Activated T-cell treated with anti-CD3 and anti-CD28 coated beads, Interleukin-2, amount 50 U/mL, for 24 hours (primary cell): Measurements from ENCODE around the gene MAPK7.

Experiments used
- DNase-seq: peaks from one replicate; pipeline ENCODE4 v3.0.0-alpha.2; 2020
- H3K27ac Mint-ChIP-seq: 2 replicates; pipeline ENCODE4 v1.8.0; 2020; ENCODE audit warnings: mild to moderate bottlenecking, mixed read lengths
- H3K27me3 Mint-ChIP-seq: 2 replicates; pipeline ENCODE4 v1.8.0; 2020; ENCODE audit warnings: mixed read lengths
- H3K36me3 Mint-ChIP-seq: 2 replicates; pipeline ENCODE4 v1.8.0; 2020; ENCODE audit warnings: low read depth, mixed read lengths
- H3K4me1 Mint-ChIP-seq: 2 replicates; pipeline ENCODE4 v1.8.0; 2020; ENCODE audit warnings: low read depth, mixed read lengths
- H3K4me3 Mint-ChIP-seq: 2 replicates; pipeline ENCODE4 v1.8.0; 2020; ENCODE audit warnings: mild to moderate bottlenecking, moderate library complexity, mixed read lengths
- H3K9me3 Mint-ChIP-seq: 2 replicates; pipeline ENCODE4 v1.8.0; 2020; ENCODE audit warnings: mixed read lengths

Gene MAPK7

GRCh38 chr17:19338031-19338990, 40.0 kb upstream of the MAPK7 start:
- Mint-ChIP-seq H3K9me3 (no peaks in the 10 kb centered on the region), H3K4me1 (no peaks in the 10 kb centered on the region), H3K36me3 (no peaks in the 10 kb centered on the region), H3K4me3 (no peak overlapping the region), H3K27ac (no peak overlapping the region), H3K27me3 (peaks cover 53% of the 10 kb centered on the region)
- peak; percentile 69 for DNase-seq

GRCh38 chr17:19339341-19339815, 38.9 kb upstream of the MAPK7 start:
- no peak overlapping the region for H3K4me3 Mint-ChIP-seq
- H3K27me3 Mint-ChIP-seq, result peaks cover 53% of the 10 kb centered on the region
- no peaks in the 10 kb centered on the region for H3K4me1 Mint-ChIP-seq
- DNase-seq, result no peak
- no peak overlapping the region for H3K27ac Mint-ChIP-seq
- no peaks in the 10 kb centered on the region for H3K9me3 Mint-ChIP-seq
- H3K36me3 Mint-ChIP-seq, result no peaks in the 10 kb centered on the region

GRCh38 chr17:19341211-19341631, 37.1 kb upstream of the MAPK7 start:
- Mint-ChIP-seq H3K4me1 (no peaks in the 10 kb centered on the region), H3K27me3 (peaks cover 40% of the 10 kb centered on the region), H3K27ac (no peak overlapping the region), H3K4me3 (no peak overlapping the region), H3K9me3 (no peaks in the 10 kb centered on the region), H3K36me3 (no peaks in the 10 kb centered on the region)
- no peak for DNase-seq

- H3K9me3 Mint-ChIP-seq, result no peaks in the 10 kb centered on the region
- peaks cover 36% of the 10 kb centered on the region for H3K27me3 Mint-ChIP-seq
- peak; percentile 25 for DNase-seq
- H3K4me3 Mint-ChIP-seq, result no peak overlapping the region
- no peaks in the 10 kb centered on the region for H3K4me1 Mint-ChIP-seq
- H3K36me3 Mint-ChIP-seq, result no peaks in the 10 kb centered on the region
- no peak overlapping the region for H3K27ac Mint-ChIP-seq
These were observed 36.4 kb upstream of the MAPK7 start for GRCh38 chr17:19341641-19342610.

- Mint-ChIP-seq H3K4me3 (no peak overlapping the region), H3K36me3 (no peaks in the 10 kb centered on the region), H3K4me1 (no peaks in the 10 kb centered on the region), H3K27me3 (peaks cover 29% of the 10 kb centered on the region), H3K9me3 (no peaks in the 10 kb centered on the region), H3K27ac (no peak overlapping the region)
- DNase-seq, result peak; percentile 20
These were observed 35.6 kb upstream of the MAPK7 start for GRCh38 chr17:19342611-19343255.

- H3K27me3 Mint-ChIP-seq, result peaks cover 29% of the 10 kb centered on the region
- no peaks in the 10 kb centered on the region for H3K4me1 Mint-ChIP-seq
- no peak overlapping the region for H3K4me3 Mint-ChIP-seq
- H3K9me3 Mint-ChIP-seq, result no peaks in the 10 kb centered on the region
- peak; percentile 1 for DNase-seq
- H3K27ac Mint-ChIP-seq, result no peak overlapping the region
- H3K36me3 Mint-ChIP-seq, result no peaks in the 10 kb centered on the region
These were observed 35.1 kb upstream of the MAPK7 start for GRCh38 chr17:19343256-19343630.

GRCh38 chr17:19343671-19344151, 34.6 kb upstream of the MAPK7 start:
- H3K27ac Mint-ChIP-seq, result no peak overlapping the region
- no peaks in the 10 kb centered on the region for H3K36me3 Mint-ChIP-seq
- DNase-seq, result peak; percentile 22
- H3K27me3 Mint-ChIP-seq, result peaks cover 25% of the 10 kb centered on the region
- H3K4me3 Mint-ChIP-seq, result no peak overlapping the region
- H3K4me1 Mint-ChIP-seq, result no peaks in the 10 kb centered on the region
- no peaks in the 10 kb centered on the region for H3K9me3 Mint-ChIP-seq

- H3K36me3 Mint-ChIP-seq, result no peaks in the 10 kb centered on the region
- no peaks in the 10 kb centered on the region for H3K9me3 Mint-ChIP-seq
- H3K27ac Mint-ChIP-seq, result no peak overlapping the region
- peaks cover 18% of the 10 kb centered on the region for H3K27me3 Mint-ChIP-seq
- DNase-seq, result peak; percentile 16
- no peak overlapping the region for H3K4me3 Mint-ChIP-seq
- no peaks in the 10 kb centered on the region for H3K4me1 Mint-ChIP-seq
These were observed 33.8 kb upstream of the MAPK7 start for GRCh38 chr17:19344311-19345066.

- Mint-ChIP-seq H3K27ac (no peak overlapping the region), H3K4me3 (no peak overlapping the region), H3K27me3 (peaks cover 19% of the 10 kb centered on the region), H3K9me3 (no peaks in the 10 kb centered on the region), H3K4me1 (no peaks in the 10 kb centered on the region), H3K36me3 (no peaks in the 10 kb centered on the region)
- DNase-seq, result peak; percentile 16
These were observed 33.2 kb upstream of the MAPK7 start for GRCh38 chr17:19345067-19345460.

GRCh38 chr17:19345486-19346350, 32.6 kb upstream of the MAPK7 start:
- H3K27me3 Mint-ChIP-seq, result peaks cover 18% of the 10 kb centered on the region
- H3K9me3 Mint-ChIP-seq, result no peaks in the 10 kb centered on the region
- no peak overlapping the region for H3K4me3 Mint-ChIP-seq
- no peak overlapping the region for H3K27ac Mint-ChIP-seq
- DNase-seq, result peak; percentile 17
- no peaks in the 10 kb centered on the region for H3K4me1 Mint-ChIP-seq
- no peaks in the 10 kb centered on the region for H3K36me3 Mint-ChIP-seq

GRCh38 chr17:19346351-19347255, 31.7 kb upstream of the MAPK7 start:
- H3K36me3 Mint-ChIP-seq, result no peaks in the 10 kb centered on the region
- H3K4me3 Mint-ChIP-seq, result no peak overlapping the region
- H3K27ac Mint-ChIP-seq, result no peak overlapping the region
- no peaks in the 10 kb centered on the region for H3K4me1 Mint-ChIP-seq
- DNase-seq, result peak; percentile 25
- peaks cover 10% of the 10 kb centered on the region for H3K27me3 Mint-ChIP-seq
- H3K9me3 Mint-ChIP-seq, result no peaks in the 10 kb centered on the region
